ENCODE measurements around the gene ESCO1. TPM values are rescaled to one million over a fixed set of nuclear protein-coding genes. Genes with fewer than 3 reads are reported as not detected.

The ESCO1 gene, protein sequence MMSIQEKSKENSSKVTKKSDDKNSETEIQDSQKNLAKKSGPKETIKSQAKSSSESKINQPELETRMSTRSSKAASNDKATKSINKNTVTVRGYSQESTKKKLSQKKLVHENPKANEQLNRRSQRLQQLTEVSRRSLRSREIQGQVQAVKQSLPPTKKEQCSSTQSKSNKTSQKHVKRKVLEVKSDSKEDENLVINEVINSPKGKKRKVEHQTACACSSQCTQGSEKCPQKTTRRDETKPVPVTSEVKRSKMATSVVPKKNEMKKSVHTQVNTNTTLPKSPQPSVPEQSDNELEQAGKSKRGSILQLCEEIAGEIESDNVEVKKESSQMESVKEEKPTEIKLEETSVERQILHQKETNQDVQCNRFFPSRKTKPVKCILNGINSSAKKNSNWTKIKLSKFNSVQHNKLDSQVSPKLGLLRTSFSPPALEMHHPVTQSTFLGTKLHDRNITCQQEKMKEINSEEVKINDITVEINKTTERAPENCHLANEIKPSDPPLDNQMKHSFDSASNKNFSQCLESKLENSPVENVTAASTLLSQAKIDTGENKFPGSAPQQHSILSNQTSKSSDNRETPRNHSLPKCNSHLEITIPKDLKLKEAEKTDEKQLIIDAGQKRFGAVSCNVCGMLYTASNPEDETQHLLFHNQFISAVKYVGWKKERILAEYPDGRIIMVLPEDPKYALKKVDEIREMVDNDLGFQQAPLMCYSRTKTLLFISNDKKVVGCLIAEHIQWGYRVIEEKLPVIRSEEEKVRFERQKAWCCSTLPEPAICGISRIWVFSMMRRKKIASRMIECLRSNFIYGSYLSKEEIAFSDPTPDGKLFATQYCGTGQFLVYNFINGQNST
- total RNA-seq: 12.0 and 13.6 TPM in 2 replicates

DNA sequence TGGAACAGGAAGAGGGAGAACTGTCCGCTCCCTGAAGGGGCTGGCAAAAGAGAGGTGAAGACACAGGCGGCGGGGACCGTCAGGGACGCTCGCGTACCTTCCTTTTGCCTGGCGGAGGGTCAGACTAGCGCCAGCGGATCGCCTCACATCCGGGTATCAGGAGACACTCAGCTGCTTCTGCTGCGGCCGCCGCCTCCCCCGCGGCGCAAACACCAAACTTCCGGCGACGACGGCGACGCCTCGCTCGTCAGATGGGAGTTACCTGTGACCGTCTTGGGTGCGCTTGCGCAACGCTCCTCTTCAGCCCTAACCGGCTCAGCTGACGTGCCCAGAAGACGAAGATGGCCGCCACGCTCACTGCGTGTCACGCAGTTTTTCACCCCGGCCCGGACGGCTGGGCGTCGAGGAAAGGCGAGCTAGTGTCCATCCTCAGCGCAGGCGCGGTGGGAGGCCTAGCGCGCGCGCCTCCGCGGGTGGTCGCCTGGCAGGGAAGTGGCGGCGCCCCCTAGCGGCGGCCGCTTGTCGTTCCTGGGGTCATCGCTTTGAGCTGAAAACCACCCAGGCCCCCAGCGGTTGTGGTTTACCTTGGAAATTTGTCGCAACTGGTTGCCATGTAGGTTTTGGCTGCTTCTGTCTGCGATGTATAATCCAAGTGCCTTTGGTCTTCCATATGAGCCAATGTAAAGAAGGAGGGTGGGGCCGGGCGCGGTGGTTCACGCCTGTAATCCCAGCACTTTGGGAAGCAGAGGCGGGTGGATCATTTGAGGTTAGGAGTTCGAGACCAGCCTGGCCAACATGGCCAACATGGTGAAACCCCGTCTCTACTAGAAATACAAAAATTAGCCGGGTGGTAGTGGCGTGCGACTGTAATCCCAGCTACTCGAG is at the start of gene ESCO1:
TSS of gene ESCO1 (minus strand) at position 179 of the 885 bp plus-strand sequence. CDS start 25,861 bp downstream, outside the sequence.

DNA sequence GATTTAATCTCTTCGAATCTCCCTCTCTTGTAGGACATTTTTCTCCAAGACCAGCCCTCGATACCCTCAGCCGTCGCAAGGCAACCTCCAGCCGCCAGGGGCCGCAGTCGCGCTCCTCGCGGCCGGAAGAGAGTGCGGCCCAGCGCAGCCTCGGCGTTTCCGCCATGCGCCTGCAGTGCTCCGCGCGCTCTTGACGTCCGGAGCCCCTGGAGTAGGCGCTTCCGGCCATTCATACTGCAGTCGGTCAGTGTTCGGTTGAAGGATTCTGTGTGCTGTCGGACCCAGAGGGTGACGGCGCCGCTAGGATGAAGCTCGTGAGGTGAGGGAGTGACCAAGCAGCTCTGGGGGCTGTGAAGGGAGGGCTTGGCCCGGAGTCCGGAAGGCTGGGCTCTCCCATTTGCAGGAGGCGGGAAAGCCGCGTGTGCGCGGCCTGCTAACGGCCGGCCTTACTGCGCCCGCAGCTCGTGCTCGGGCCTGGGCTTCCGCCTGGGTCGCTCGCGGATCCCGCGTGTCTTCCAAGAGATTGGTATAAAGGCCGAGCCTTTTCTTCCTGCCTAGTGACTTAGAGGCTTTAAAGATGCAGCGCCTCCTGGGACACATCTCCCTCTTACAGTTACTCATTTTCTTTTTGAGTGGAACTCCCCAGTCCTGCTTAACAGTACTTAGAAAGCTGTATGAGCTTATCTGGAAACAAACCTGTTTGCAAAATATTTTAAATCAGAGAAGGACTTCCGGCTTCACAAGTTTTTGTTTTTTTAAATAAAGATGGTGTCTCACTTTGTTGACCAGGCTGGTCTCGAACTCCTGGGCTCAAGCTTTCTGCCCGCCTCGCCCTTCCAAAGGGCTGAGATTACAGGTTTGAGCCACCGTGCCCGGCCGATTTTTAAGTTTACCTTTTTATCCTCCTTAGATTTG is 11.9 kb upstream of the ESCO1 start, which contains the start of gene SNRPD1:
TSS of gene SNRPD1 (plus strand) at position 190 of the 915 bp plus-strand sequence. CDS start at position 306, 116 bp downstream.

Other genes with a start within 250 kb of the ESCO1 start
- 5.5 and 10.3 TPM in 2 replicates for gene SNRPD1, start 11.6 kb upstream of the ESCO1 start, total RNA-seq
- 3.1 and 3.4 TPM in 2 replicates for gene ABHD3, start 104.1 kb upstream of the ESCO1 start, total RNA-seq
- 60.2 and 72.4 TPM in 2 replicates for gene MIB1, start 140.1 kb upstream of the ESCO1 start, total RNA-seq

All from hair follicle dermal papilla cell (primary cell).